Adrenal gland (tissue), 5 donors: ENCODE measurements around the gene TCF7L1.

Experiments
- CTCF ChIP-seq, 6 experiments: fragments of 450-650 bp in 4 of 6; fragments of 200-600 bp in 2 of 6; sonication (generic) in 1 of 6; IDR thresholded peaks; 1 replicate in 5 of 6; 2 replicates in 1 of 6; pipeline versions ENCODE4 v1.5.1 to v1.8.0; 2016 to 2021; ENCODE audit warnings: antibody characterized with exemption in 6 of 6, mild to moderate bottlenecking in 2 of 6, moderate library complexity in 1 of 6
- POLR2A ChIP-seq, 2 donors: fragments of 450-650 bp; IDR thresholded peaks; one replicate each; pipeline ENCODE4 v1.6.1; 2017; ENCODE audit warnings: antibody characterized with exemption in 2 of 2, mild to moderate bottlenecking in 2 of 2, moderate library complexity in 1 of 2
- donor health status: DM: no; HTN: no; CAD: no.

GRCh38 chr2:85303780-85304531 is 170.8 kb downstream of the TCF7L1 start:
- no peak for TF ChIP-seq CTCF (IDR thresholded peaks at IDR 0.05)
- no peak for TF ChIP-seq POLR2A (IDR thresholded peaks at IDR 0.05)
